ENCODE results near the gene ZNF341. TPM values are rescaled to one million over a fixed set of nuclear protein-coding genes. Genes with fewer than 3 reads are reported as not detected.

Gene ZNF341
- total RNA-seq, 4 donors from 2014 or later, result 2.5 to 13.5 (median 3.6) TPM

GRCh38 chr20:33840160-33840559 is 108.4 kb downstream of the ZNF341 start:
- TF ChIP-seq POLR2A (IDR thresholded peaks at IDR 0.05) (no peak), CTCF (IDR thresholded peaks at IDR 0.05) (no peak)
- no peaks in the 10 kb centered on the region for H3K9me3 ChIP-seq
- DNase-seq, result no peak
- peaks cover 0 to 93% (median 25%) of the 10 kb centered on the region in 4 donors for H3K4me1 ChIP-seq
- H3K27me3 ChIP-seq, result no peaks in the 10 kb centered on the region
- H3K27ac ChIP-seq, result peak overlapping the region in 1 of 4 donors; percentile 82
- H3K4me3 ChIP-seq, result no peak overlapping the region
- H3K36me3 ChIP-seq, result no peaks in the 10 kb centered on the region

DNA sequence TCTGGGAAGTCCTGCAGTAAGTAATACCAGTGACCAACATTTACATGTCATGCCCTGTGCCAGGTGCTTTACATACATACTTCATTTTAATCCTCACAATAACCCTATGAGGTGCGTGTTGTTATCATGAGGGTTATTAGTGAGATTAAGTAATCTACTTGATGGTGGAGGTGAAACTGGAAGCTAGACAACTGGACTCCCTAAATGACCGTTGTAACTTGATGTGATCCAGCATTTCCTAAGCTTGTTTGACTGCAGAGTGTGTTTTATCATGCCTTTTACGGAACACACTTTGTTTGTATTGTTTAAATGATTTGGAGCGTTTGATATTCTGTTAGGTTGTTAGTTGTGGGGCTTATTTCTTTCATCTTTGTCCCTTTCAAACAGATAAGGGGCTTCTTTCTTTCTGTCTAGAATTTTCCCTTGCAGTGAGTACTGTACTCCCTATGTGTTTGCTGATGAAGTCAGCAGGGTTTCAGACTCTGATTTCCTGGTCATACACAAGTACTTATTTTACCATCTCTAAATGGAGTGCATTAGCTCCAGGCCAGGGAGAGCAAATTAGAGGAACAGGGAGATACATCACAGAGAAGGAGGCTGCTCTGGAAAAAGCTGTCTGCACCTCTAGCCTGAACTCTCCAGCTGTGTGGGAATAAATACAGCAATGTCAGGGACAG is 109.1 kb downstream of the ZNF341 start:
- H3K27me3 ChIP-seq, result no peaks in the 10 kb centered on the region
- TF ChIP-seq POLR2A (IDR thresholded peaks at IDR 0.05) (no peak), CTCF (IDR thresholded peaks at IDR 0.05) (no peak)
- no peak overlapping the region for H3K27ac ChIP-seq
- H3K4me3 ChIP-seq, result no peak overlapping the region
- H3K9me3 ChIP-seq, result no peaks in the 10 kb centered on the region
- H3K36me3 ChIP-seq, result no peaks in the 10 kb centered on the region
- no peak for DNase-seq
- peaks cover 0 to 87% (median 25%) of the 10 kb centered on the region in 4 donors for H3K4me1 ChIP-seq

GRCh38 chr20:33841436-33841799 is 109.6 kb downstream of the ZNF341 start:
- Histone ChIP-seq H3K36me3 (no peaks in the 10 kb centered on the region), H3K27ac (no peak overlapping the region), H3K4me3 (no peak overlapping the region), H3K9me3 (no peaks in the 10 kb centered on the region), H3K4me1 (peaks cover 0 to 87% (median 25%) of the 10 kb centered on the region in 4 donors), H3K27me3 (no peaks in the 10 kb centered on the region)
- DNase-seq, result no peak
- TF ChIP-seq CTCF (IDR thresholded peaks at IDR 0.05), result no peak
- TF ChIP-seq POLR2A (IDR thresholded peaks at IDR 0.05), result no peak

Other genes with a start within 250 kb of the ZNF341 start
- gene CBFA2T2, start 241.9 kb upstream of the ZNF341 start, total RNA-seq, result 10 to 100 TPM; 31.2 to 51.3 (median 37.8) TPM
- gene C20orf144, start 69.7 kb upstream of the ZNF341 start, total RNA-seq, result not detected
- gene ACTL10, start 65.1 kb upstream of the ZNF341 start, total RNA-seq, result 1 to 10 TPM in 3 of 4 donors, not detected in 1; 1.2 to 3.1 (median 2.5) TPM
- 100 to 1,000 TPM in 3 of 4 donors, 10 to 100 TPM in 1; 77.1 to 146 (median 110) TPM for gene NECAB3, start 57.6 kb upstream of the ZNF341 start, total RNA-seq
- gene E2F1, start 45.6 kb upstream of the ZNF341 start, total RNA-seq, result 10 to 100 TPM in 1 of 4 donors, 1 to 10 TPM in 3; 2.1 to 32.2 (median 4.9) TPM
- 10 to 100 TPM in 2 of 4 donors, 1 to 10 TPM in 1, under 1 TPM in 1; 0.83 to 15.3 (median 8.1) TPM for gene PXMP4, start 11.7 kb upstream of the ZNF341 start, total RNA-seq
- 100 to 1,000 TPM in 3 of 4 donors, 10 to 100 TPM in 1; 80.0 to 137 (median 111) TPM for gene CHMP4B, start 79.4 kb downstream of the ZNF341 start, total RNA-seq

Data from Peyer's patch (tissue), 4 donors.